Panc1 (cell line): ENCODE results near the gene NSDHL.

Experiments used
- CTCF ChIP-seq: fragments of 450-650 bp; IDR thresholded peaks from 2 replicates; pipeline ENCODE4 v1.5.1; 2017; ENCODE audit warnings: mild to moderate bottlenecking
- POLR2AphosphoS5 ChIP-seq: IDR thresholded peaks from 2 replicates; pipeline ENCODE4 v1.6.1; 2012; ENCODE audit warnings: mild to moderate bottlenecking, low read depth, low read length, moderate library complexity
- REST ChIP-seq, 2 experiments: IDR thresholded peaks; 2 replicates each; pipeline ENCODE4 v1.6.1; 2011 to 2012; ENCODE audit warnings: low read depth in 2 of 2, control low read depth in 1 of 2, low read length in 1 of 2, mild to moderate bottlenecking in 1 of 2, moderate library complexity in 1 of 2; ENCODE audit not compliant: insufficient read depth in 1 of 2
- TCF7L2 ChIP-seq: IDR thresholded peaks from 2 replicates; pipeline ENCODE4 v1.6.1; 2011; ENCODE audit warnings: mild to moderate bottlenecking, low read depth, low read length, inconsistent platforms

GRCh38 chrX:152913346-152913745, 82.5 kb downstream of the NSDHL start:
- TF ChIP-seq CTCF, result no peak
- TF ChIP-seq REST (IDR thresholded peaks at IDR 0.05; ENCODE audit: insufficient read depth in 1 of 2, low read depth in 2 of 2, low read length in 1 of 2), result no peak
- no peak for TF ChIP-seq TCF7L2
- no peak for TF ChIP-seq POLR2AphosphoS5
